Progenitor cell of endocrine pancreas (in vitro differentiated cells): ENCODE data around the gene SRY. TPM values are rescaled to one million over a fixed set of nuclear protein-coding genes. Genes with fewer than 3 reads are reported as not detected.

Source experiments
- DNase-seq: peaks from one replicate; pipeline ENCODE4 v3.0.0; 2021; ENCODE audit warnings: low spot score; ENCODE audit not compliant: unreplicated experiment
- H3K27ac Mint-ChIP-seq: 2 replicates; pipeline ENCODE4 v1.8.0; 2021; ENCODE audit warnings: mild to moderate bottlenecking, moderate library complexity, mixed read lengths
- H3K27me3 Mint-ChIP-seq: 2 replicates; pipeline ENCODE4 v1.8.0; 2021; ENCODE audit warnings: mixed read lengths
- H3K36me3 Mint-ChIP-seq: 2 replicates; pipeline ENCODE4 v1.8.0; 2022; ENCODE audit warnings: mixed read lengths; ENCODE audit not compliant: insufficient read depth
- H3K4me1 Mint-ChIP-seq: 2 replicates; pipeline ENCODE4 v1.8.0; 2021; ENCODE audit warnings: low read depth, mixed read lengths
- H3K4me3 Mint-ChIP-seq: 2 replicates; pipeline ENCODE4 v1.8.0; 2021; ENCODE audit warnings: low read depth, mild to moderate bottlenecking, moderate library complexity, mixed read lengths
- H3K9me3 Mint-ChIP-seq: 2 replicates; pipeline ENCODE4 v1.8.0; 2021; ENCODE audit warnings: low read depth, mixed read lengths
- total RNA-seq: library from RNA; stranded (reverse); gene quantifications from 2 replicates; pipeline ENCODE4 v1.2.1, GENCODE V29; 2021
- TF ChIP-seq, protein P1 (sequence below): fragments of 200-600 bp; sonication (generic); IDR thresholded peaks from one replicate; pipeline ENCODE4 v1.5.0; 2021; ENCODE audit warnings: antibody characterized with exemption, mild to moderate bottlenecking; ENCODE audit not compliant: unreplicated experiment

The SRY gene
- total RNA-seq, 1 donor from 2014 or later: not detected

DNA sequence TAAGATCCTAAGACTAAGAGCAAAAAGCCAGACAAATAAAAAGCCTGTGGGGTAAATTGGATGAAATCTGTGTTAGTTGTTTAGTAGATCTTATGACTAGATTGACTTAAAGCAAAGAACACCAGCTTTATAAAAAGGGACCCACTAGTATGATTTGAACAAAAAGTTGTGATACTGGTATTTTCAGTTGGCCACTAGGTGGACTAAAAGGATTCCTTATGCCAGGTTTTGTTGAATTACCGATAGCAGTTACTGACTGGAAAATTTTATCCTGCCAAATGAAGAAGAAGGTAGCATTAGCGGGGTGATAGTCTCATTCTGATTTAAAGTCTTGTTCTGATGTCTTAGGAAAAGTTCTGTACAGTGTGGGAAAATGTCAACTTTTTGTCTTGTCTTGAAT, 12.8 kb upstream of the SRY start:
- Mint-ChIP-seq H3K27me3 (no peaks in the 10 kb centered on the region), H3K36me3 (no peaks in the 10 kb centered on the region), H3K4me3 (no peak overlapping the region), H3K9me3 (no peaks in the 10 kb centered on the region), H3K4me1 (no peaks in the 10 kb centered on the region), H3K27ac (no peak overlapping the region)
- DNase-seq: no peak
- TF ChIP-seq, protein P1, sequence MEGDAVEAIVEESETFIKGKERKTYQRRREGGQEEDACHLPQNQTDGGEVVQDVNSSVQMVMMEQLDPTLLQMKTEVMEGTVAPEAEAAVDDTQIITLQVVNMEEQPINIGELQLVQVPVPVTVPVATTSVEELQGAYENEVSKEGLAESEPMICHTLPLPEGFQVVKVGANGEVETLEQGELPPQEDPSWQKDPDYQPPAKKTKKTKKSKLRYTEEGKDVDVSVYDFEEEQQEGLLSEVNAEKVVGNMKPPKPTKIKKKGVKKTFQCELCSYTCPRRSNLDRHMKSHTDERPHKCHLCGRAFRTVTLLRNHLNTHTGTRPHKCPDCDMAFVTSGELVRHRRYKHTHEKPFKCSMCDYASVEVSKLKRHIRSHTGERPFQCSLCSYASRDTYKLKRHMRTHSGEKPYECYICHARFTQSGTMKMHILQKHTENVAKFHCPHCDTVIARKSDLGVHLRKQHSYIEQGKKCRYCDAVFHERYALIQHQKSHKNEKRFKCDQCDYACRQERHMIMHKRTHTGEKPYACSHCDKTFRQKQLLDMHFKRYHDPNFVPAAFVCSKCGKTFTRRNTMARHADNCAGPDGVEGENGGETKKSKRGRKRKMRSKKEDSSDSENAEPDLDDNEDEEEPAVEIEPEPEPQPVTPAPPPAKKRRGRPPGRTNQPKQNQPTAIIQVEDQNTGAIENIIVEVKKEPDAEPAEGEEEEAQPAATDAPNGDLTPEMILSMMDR: no peak

DNA sequence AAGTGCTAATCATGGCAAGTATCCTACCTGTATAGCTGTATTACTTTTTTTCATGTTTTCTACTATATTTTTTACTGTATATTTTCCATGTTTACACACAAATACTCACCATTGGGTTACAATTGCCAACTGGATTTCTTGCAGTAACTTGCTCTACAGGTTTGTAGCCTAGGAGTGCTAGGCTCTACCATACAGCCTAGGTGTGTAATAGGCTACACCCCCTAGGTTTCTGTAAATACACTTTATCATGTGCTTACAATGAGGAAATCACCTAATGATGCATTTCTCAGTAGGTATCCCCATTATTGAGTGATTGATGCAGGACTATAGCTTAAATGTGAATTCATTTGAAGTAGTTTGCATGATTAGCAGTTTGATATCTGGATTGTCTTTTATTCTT, 10.5 kb upstream of the SRY start:
- H3K27ac Mint-ChIP-seq: no peak overlapping the region
- DNase-seq: no peak
- H3K4me1 Mint-ChIP-seq: no peaks in the 10 kb centered on the region
- no peaks in the 10 kb centered on the region for H3K27me3 Mint-ChIP-seq
- TF ChIP-seq, protein P1: no peak
- H3K9me3 Mint-ChIP-seq: no peaks in the 10 kb centered on the region
- no peak overlapping the region for H3K4me3 Mint-ChIP-seq
- H3K36me3 Mint-ChIP-seq: no peaks in the 10 kb centered on the region

DNA sequence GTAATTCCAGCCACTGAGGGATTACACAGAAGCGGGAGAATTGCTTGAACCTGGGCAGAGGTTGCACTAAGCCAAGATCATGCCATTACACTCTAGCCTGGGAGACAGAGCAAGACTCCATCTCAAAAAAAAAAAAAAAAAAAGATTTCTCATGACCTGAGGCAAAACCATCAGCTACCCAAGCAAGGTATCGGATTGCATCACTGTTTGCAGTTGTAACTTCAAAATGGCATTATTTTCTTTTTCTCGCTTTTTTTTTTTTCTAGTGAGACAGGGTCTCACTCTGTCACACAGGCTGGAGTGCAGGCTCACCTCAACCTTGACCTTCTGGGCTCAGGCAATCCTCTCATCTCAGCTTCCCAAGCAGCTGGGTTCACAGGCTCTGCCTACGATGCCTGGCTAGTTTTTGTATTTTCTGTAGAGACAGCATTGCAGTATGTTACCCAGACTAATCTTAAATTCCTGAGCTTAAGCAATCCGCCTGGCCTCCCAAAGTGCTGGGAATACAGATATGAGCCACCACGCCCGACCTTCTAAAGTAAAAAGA, 9.6 kb upstream of the SRY start:
- DNase-seq: no peak
- Mint-ChIP-seq H3K36me3 (no peaks in the 10 kb centered on the region), H3K27me3 (no peaks in the 10 kb centered on the region), H3K9me3 (no peaks in the 10 kb centered on the region), H3K4me1 (no peaks in the 10 kb centered on the region), H3K4me3 (no peak overlapping the region), H3K27ac (no peak overlapping the region)
- TF ChIP-seq, protein P1: no peak

- Mint-ChIP-seq H3K27ac (no peak overlapping the region), H3K9me3 (no peaks in the 10 kb centered on the region), H3K4me3 (no peak overlapping the region), H3K36me3 (no peaks in the 10 kb centered on the region), H3K27me3 (no peaks in the 10 kb centered on the region), H3K4me1 (no peaks in the 10 kb centered on the region)
- DNase-seq: no peak
- TF ChIP-seq, protein P1: no peak
These were observed 2.3 kb upstream of the SRY start for GRCh38 chrY:2789756-2790155.

- H3K4me1 Mint-ChIP-seq: no peaks in the 10 kb centered on the region
- H3K36me3 Mint-ChIP-seq: no peaks in the 10 kb centered on the region
- DNase-seq: no peak
- no peak overlapping the region for H3K27ac Mint-ChIP-seq
- H3K9me3 Mint-ChIP-seq: no peaks in the 10 kb centered on the region
- H3K27me3 Mint-ChIP-seq: no peaks in the 10 kb centered on the region
- TF ChIP-seq, protein P1: no peak
- no peak overlapping the region for H3K4me3 Mint-ChIP-seq
These were observed 488 bp downstream of the SRY start for GRCh38 chrY:2786876-2787512.

Other genes starting within 250 kb of the SRY start
- not detected in 2 replicates for gene RPS4Y1, start 53.9 kb upstream of the SRY start, total RNA-seq
- gene ZFY, start 147.7 kb upstream of the SRY start, total RNA-seq: not detected in 2 replicates